Measurements from ENCODE around the gene JADE2. TPM values are rescaled to one million over a fixed set of nuclear protein-coding genes. Genes with fewer than 3 reads are reported as not detected.

Gene JADE2
- total and polyA plus RNA-seq, 2 donors (not counting 3 experiments of a cell fraction or from before 2014, with no cell fraction given) = 11.6 to 31.1 TPM

DNA sequence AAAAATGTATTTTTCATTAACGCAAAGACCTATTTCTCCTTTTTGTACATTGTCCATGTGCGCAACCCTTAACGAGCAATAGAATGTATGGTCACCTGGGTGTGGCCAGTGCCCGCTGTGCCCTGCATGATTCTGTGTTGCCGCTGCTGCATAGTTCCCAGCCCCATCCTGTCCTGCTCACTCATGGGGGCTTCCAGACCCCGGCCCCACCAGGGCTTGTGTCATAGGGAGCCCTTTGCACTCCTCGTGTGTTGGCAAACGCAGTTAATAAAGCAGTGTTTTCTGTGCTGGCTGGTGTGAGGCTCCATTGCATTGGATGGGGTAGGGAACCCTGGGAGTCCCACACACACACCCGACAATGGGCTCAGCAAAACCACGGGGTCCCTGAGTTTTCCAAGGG is 57.5 kb downstream of the JADE2 start:
- dilution Hi-C loops (cut with MboI; ENCODE audit: extremely low pct_ligation_motif_present, low sequenced_read_pairs) = no loop called here
- Histone ChIP-seq H3K27me3 (ENCODE audit: control insufficient read depth in 2 of 2, insufficient read depth in 2 of 2, low read length in 2 of 2) (no peaks in the 10 kb centered on the region), H3K4me3 (replicated peaks in 1 of 3; ENCODE audit: insufficient read depth in 1 of 3, low read depth in 1 of 3, low read length in 3 of 3) (no peak overlapping the region), H3K9me1 (replicated peaks; ENCODE audit: control insufficient read depth, extremely low read depth, insufficient read depth, low read length) (no peaks in the 10 kb centered on the region), H3K4me1 (ENCODE audit: control insufficient read depth, extremely low read depth, insufficient read depth, low read length) (peaks cover 30% of the 10 kb centered on the region), H4K20me1 (replicated peaks; ENCODE audit: control insufficient read depth, extremely low read depth, insufficient read depth, low read length) (no peaks in the 10 kb centered on the region), H3K9me3 (replicated peaks; ENCODE audit: control insufficient read depth, insufficient read depth, low read length) (no peaks in the 10 kb centered on the region), H3K27ac (ENCODE audit: insufficient read depth, low read depth, low read length) (no peak overlapping the region), H3K79me2 (ENCODE audit: control insufficient read depth, insufficient read depth, low read length) (no peaks in the 10 kb centered on the region), H2AFZ (ENCODE audit: low read depth, low read length) (no peak overlapping the region), H3K9ac (replicated peaks; ENCODE audit: extremely low read depth, insufficient read depth, low read length) (no peak overlapping the region), H3K36me3 (ENCODE audit: control insufficient read depth in 2 of 2, extremely low read depth in 1 of 2, insufficient read depth in 2 of 2, low read length in 2 of 2) (peaks cover 0 to 4% of the 10 kb centered on the region in 2 experiments), H3K4me2 (ENCODE audit: insufficient read depth, low read length) (no peak overlapping the region)
- ChIA-PET POLR2A (no interaction called here), CTCF (interaction anchor here (1.0 to 2.5 kb wide), 3 partner anchors 14 to 279 kb away, joined by 3 to 11 read pairs (median 3); no protein-coding TSS in a partner anchor)
- TF ChIP-seq JUN (IDR thresholded peaks at IDR 0.05; ENCODE audit: borderline replicate concordance, insufficient read depth, insufficient read length, low read depth) = no peak
- FAIRE-seq = no peak
- DNase-seq (ENCODE audit: low read depth, low spot score) = no peak
- intact Hi-C loops (cut with micrococcal nuclease) = loop anchor here (5.0 kb wide), 1 partner anchor 406 kb away; the partner anchor contains the start of gene SKP1
- BruUV-seq (replicated peaks) = no TSS peak

DNA sequence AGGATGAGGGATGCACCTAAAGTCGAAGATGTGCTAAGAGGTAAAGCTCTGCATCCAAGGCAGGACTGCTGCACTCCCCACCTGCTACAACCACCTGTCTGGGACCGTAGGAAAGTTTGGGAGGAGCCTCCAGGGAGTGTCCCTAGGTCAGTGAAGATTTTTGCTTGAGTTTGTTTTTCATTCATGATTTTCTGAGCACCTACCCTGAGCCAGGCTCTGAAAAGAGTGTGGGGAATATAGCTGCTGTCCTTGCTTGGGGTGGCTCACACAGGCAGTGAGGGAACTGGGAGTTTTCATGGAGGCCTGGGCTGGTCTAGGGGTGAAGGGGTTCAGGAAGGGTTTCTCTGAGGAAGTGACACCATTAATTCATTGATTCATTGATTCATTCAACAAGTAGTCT is 58.3 kb downstream of the JADE2 start:
- H3K4me2 ChIP-seq (ENCODE audit: insufficient read depth, low read length) = no peak overlapping the region
- no peaks in the 10 kb centered on the region for H3K79me2 ChIP-seq (ENCODE audit: control insufficient read depth, insufficient read depth, low read length)
- H3K27me3 ChIP-seq (ENCODE audit: control insufficient read depth in 2 of 2, insufficient read depth in 2 of 2, low read length in 2 of 2) = no peaks in the 10 kb centered on the region
- no peaks in the 10 kb centered on the region for H3K36me3 ChIP-seq (ENCODE audit: control insufficient read depth in 2 of 2, extremely low read depth in 1 of 2, insufficient read depth in 2 of 2, low read length in 2 of 2)
- H3K9me3 ChIP-seq (replicated peaks; ENCODE audit: control insufficient read depth, insufficient read depth, low read length) = no peaks in the 10 kb centered on the region
- ChIA-PET CTCF (interaction anchor here (1.5 to 1.7 kb wide), 2 partner anchors 15 to 56 kb away, joined by 3 to 6 read pairs; no protein-coding TSS in a partner anchor), POLR2A (no interaction called here)
- H4K20me1 ChIP-seq (replicated peaks; ENCODE audit: control insufficient read depth, extremely low read depth, insufficient read depth, low read length) = no peaks in the 10 kb centered on the region
- dilution Hi-C loops (cut with MboI; ENCODE audit: extremely low pct_ligation_motif_present, low sequenced_read_pairs) (no loop called here), intact Hi-C loops (cut with micrococcal nuclease) (loop anchor here (5.0 kb wide), 1 partner anchor 406 kb away; the partner anchor contains the start of gene SKP1)
- BruUV-seq (replicated peaks) = no TSS peak
- no peak overlapping the region for H3K27ac ChIP-seq (ENCODE audit: insufficient read depth, low read depth, low read length)
- no peak overlapping the region for H3K4me3 ChIP-seq (replicated peaks in 1 of 3; ENCODE audit: insufficient read depth in 1 of 3, low read depth in 1 of 3, low read length in 3 of 3)
- peaks cover 27% of the 10 kb centered on the region for H3K4me1 ChIP-seq (ENCODE audit: control insufficient read depth, extremely low read depth, insufficient read depth, low read length)
- no peak overlapping the region for H2AFZ ChIP-seq (ENCODE audit: low read depth, low read length)
- FAIRE-seq (no peak), DNase-seq (ENCODE audit: low read depth, low spot score) (no peak)
- TF ChIP-seq FOS (IDR thresholded peaks at IDR 0.05; ENCODE audit: borderline replicate concordance, insufficient read depth, low read length) = no peak
- no peak for TF ChIP-seq JUN (IDR thresholded peaks at IDR 0.05; ENCODE audit: borderline replicate concordance, insufficient read depth, insufficient read length, low read depth)
- no peak for TF ChIP-seq POLR2AphosphoS5 (IDR thresholded peaks at IDR 0.05; ENCODE audit: insufficient read depth, low read depth, low read length)
- TF ChIP-seq EZH2 (IDR thresholded peaks at IDR 0.05; ENCODE audit: borderline replicate concordance, low read depth, low read length, severe bottlenecking) = no peak
- no peak for TF ChIP-seq MYC (IDR thresholded peaks at IDR 0.05; ENCODE audit: low read depth, low read length)
- no peak for TF ChIP-seq POLR2A (IDR thresholded peaks at IDR 0.05; ENCODE audit: low read depth, low read length)
- TF ChIP-seq, protein P1, sequence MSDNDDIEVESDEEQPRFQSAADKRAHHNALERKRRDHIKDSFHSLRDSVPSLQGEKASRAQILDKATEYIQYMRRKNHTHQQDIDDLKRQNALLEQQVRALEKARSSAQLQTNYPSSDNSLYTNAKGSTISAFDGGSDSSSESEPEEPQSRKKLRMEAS (IDR thresholded peaks at IDR 0.05; ENCODE audit: insufficient read depth, insufficient read length) = no peak
- no peak for TF ChIP-seq GATA2 (IDR thresholded peaks at IDR 0.05; ENCODE audit: insufficient read depth, insufficient read length, low read depth, low read length)
- TF ChIP-seq, protein P2, sequence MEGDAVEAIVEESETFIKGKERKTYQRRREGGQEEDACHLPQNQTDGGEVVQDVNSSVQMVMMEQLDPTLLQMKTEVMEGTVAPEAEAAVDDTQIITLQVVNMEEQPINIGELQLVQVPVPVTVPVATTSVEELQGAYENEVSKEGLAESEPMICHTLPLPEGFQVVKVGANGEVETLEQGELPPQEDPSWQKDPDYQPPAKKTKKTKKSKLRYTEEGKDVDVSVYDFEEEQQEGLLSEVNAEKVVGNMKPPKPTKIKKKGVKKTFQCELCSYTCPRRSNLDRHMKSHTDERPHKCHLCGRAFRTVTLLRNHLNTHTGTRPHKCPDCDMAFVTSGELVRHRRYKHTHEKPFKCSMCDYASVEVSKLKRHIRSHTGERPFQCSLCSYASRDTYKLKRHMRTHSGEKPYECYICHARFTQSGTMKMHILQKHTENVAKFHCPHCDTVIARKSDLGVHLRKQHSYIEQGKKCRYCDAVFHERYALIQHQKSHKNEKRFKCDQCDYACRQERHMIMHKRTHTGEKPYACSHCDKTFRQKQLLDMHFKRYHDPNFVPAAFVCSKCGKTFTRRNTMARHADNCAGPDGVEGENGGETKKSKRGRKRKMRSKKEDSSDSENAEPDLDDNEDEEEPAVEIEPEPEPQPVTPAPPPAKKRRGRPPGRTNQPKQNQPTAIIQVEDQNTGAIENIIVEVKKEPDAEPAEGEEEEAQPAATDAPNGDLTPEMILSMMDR (IDR thresholded peaks at IDR 0.05; ENCODE audit: extremely low read depth in 1 of 2, insufficient read depth in 1 of 2, low read depth in 1 of 2, low read length in 2 of 2) = no peak
- no peak overlapping the region for H3K9ac ChIP-seq (replicated peaks; ENCODE audit: extremely low read depth, insufficient read depth, low read length)
- H3K9me1 ChIP-seq (replicated peaks; ENCODE audit: control insufficient read depth, extremely low read depth, insufficient read depth, low read length) = no peaks in the 10 kb centered on the region
